Ishikawa (cell line): ENCODE measurements around the gene PCBP3.

ENCODE experiments used
- CEBPB ChIP-seq: IDR thresholded peaks from 2 replicates; pipeline ENCODE4 v1.6.1; 2012
- CREB1 ChIP-seq: IDR thresholded peaks from 2 replicates; pipeline ENCODE4 v1.6.1; 2012; ENCODE audit warnings: low read depth
- EGR1 ChIP-seq: IDR thresholded peaks from 2 replicates; pipeline ENCODE4 v1.6.1; 2012
- EP300 ChIP-seq: IDR thresholded peaks from 2 replicates; pipeline ENCODE4 v1.6.1; 2012; ENCODE audit warnings: borderline replicate concordance
- FOXM1 ChIP-seq: IDR thresholded peaks from 2 replicates; pipeline ENCODE4 v1.6.1; 2012; ENCODE audit warnings: low read depth, borderline replicate concordance
- MAX ChIP-seq: IDR thresholded peaks from 2 replicates; pipeline ENCODE4 v1.6.1; 2012
- RAD21 ChIP-seq: IDR thresholded peaks from 2 replicates; pipeline ENCODE4 v1.6.1; 2012; ENCODE audit warnings: low read depth
- REST ChIP-seq: IDR thresholded peaks from 2 replicates; pipeline ENCODE4 v1.6.1; 2012; ENCODE audit warnings: low read depth, mild to moderate bottlenecking
- TAF1 ChIP-seq: IDR thresholded peaks from 2 replicates; pipeline ENCODE4 v1.6.1; 2012; ENCODE audit warnings: low read depth, mild to moderate bottlenecking
- TCF12 ChIP-seq: IDR thresholded peaks from 2 replicates; pipeline ENCODE4 v1.6.1; 2012; ENCODE audit warnings: low read depth
- YY1 ChIP-seq: IDR thresholded peaks from 2 replicates; pipeline ENCODE4 v1.6.1; 2012; ENCODE audit warnings: low read depth

GRCh38 chr21:45602106-45602505 lies 41.4 kb upstream of the PCBP3 start:
- no peak for TF ChIP-seq CREB1
- TF ChIP-seq FOXM1, result no peak
- TF ChIP-seq RAD21, result no peak
- TF ChIP-seq TAF1, result no peak
- no peak for TF ChIP-seq TCF12
- no peak for TF ChIP-seq EP300
- TF ChIP-seq CEBPB, result no peak
- no peak for TF ChIP-seq MAX
- no peak for TF ChIP-seq YY1
- no peak for TF ChIP-seq REST
- no peak for TF ChIP-seq EGR1
